ENCODE measurements around the gene DGKH. TPM values are rescaled to one million over a fixed set of nuclear protein-coding genes. Genes with fewer than 3 reads are reported as not detected.

DGKH gene
- total and polyA plus RNA-seq, 9 of the 15 experiments (the other 6 are each of a cell fraction or from before 2014, with no cell fraction given) = 0.38 to 4.4 (median 3.1) TPM

- TF ChIP-seq BCL6 (CRISPR knock-in tag; IDR thresholded peaks at IDR 0.05) = no peak
- TF ChIP-seq ZNF592 (IDR thresholded peaks at IDR 0.05) = no peak
- TF ChIP-seq TCF3 (CRISPR knock-in tag; IDR thresholded peaks at IDR 0.05) = no peak
- no peak for TF ChIP-seq MLX (CRISPR knock-in tag; conservative IDR thresholded peaks at IDR 0.05)
- TF ChIP-seq TBP (optimal IDR thresholded peaks at IDR 0.05; ENCODE audit: low read depth, low read length) = peak; percentile 86
- no peak for TF ChIP-seq CCAR2 (IDR thresholded peaks at IDR 0.05; ENCODE audit: low read depth, low read length)
- no peak for TF ChIP-seq NFIC (IDR thresholded peaks at IDR 0.05)
- TF ChIP-seq MGA (IDR thresholded peaks at IDR 0.05) = no peak
- TF ChIP-seq ZNF175 (CRISPR knock-in tag; IDR thresholded peaks at IDR 0.05; ENCODE audit: low read depth) = no peak
- no peak for TF ChIP-seq TAL1 (IDR thresholded peaks at IDR 0.05)
Measured at GRCh38 chr13:42039946-42040729, 8.3 kb upstream of the DGKH start (continued).

Data from K562 (cell line).